ENCODE results near the gene OR4D9. TPM values are rescaled to one million over a fixed set of nuclear protein-coding genes. Genes with fewer than 3 reads are reported as not detected.
A peak's percentile ranks its signal among the peaks of the same experiment; 100 is the strongest.

The OR4D9 gene
- total RNA-seq, 1 experiment from 2014 or later: not detected

- DNase-seq (ENCODE audit: low spot score) (no peak), ATAC-seq (peak; percentile 0; the same call in 1 of the 2 replicates)
- Mint-ChIP-seq H3K27ac (no peak overlapping the region), H3K27me3 (ENCODE audit: low read depth) (peaks cover 7% of the 10 kb centered on the region), H3K36me3 (no peaks in the 10 kb centered on the region), H3K4me3 (peak overlapping the region; percentile 87), H3K4me1 (peaks cover 11% of the 10 kb centered on the region), H3K9me3 (no peaks in the 10 kb centered on the region)
- no peak for TF ChIP-seq JUN (CRISPR knock-in tag; IDR thresholded peaks at IDR 0.05)
- TF ChIP-seq ZSCAN18 (CRISPR knock-in tag; IDR thresholded peaks at IDR 0.05): no peak
- no peak for TF ChIP-seq ZMAT4 (CRISPR knock-in tag; IDR thresholded peaks at IDR 0.05)
- no peak for TF ChIP-seq MAX (CRISPR knock-in tag; IDR thresholded peaks at IDR 0.05)
- no peak for TF ChIP-seq SOX15 (CRISPR knock-in tag; IDR thresholded peaks at IDR 0.05)
- TF ChIP-seq JAZF1 (CRISPR knock-in tag; IDR thresholded peaks at IDR 0.05): no peak
- TF ChIP-seq ELF4 (CRISPR knock-in tag; IDR thresholded peaks at IDR 0.05; ENCODE audit: low read depth): no peak
- TF ChIP-seq ZBTB21 (CRISPR knock-in tag; IDR thresholded peaks at IDR 0.05; ENCODE audit: borderline replicate concordance): no peak
- TF ChIP-seq GRHL2 (CRISPR knock-in tag; IDR thresholded peaks at IDR 0.05; ENCODE audit: insufficient replicate concordance, severe bottlenecking): no peak
- no peak for TF ChIP-seq NR2C2 (CRISPR knock-in tag; IDR thresholded peaks at IDR 0.05)
- TF ChIP-seq IRF2 (CRISPR knock-in tag; IDR thresholded peaks at IDR 0.05; ENCODE audit: borderline replicate concordance, low read depth): no peak
- TF ChIP-seq EMX1 (CRISPR knock-in tag; IDR thresholded peaks at IDR 0.05): no peak
- TF ChIP-seq HMGXB4 (CRISPR knock-in tag; IDR thresholded peaks at IDR 0.05): no peak
- TF ChIP-seq AR (CRISPR knock-in tag; IDR thresholded peaks at IDR 0.05): no peak
- TF ChIP-seq CREB1 (CRISPR knock-in tag; IDR thresholded peaks at IDR 0.05): no peak
- TF ChIP-seq ETV6 (CRISPR knock-in tag; IDR thresholded peaks at IDR 0.05): no peak
- TF ChIP-seq KAT7 (CRISPR knock-in tag; IDR thresholded peaks at IDR 0.05; ENCODE audit: borderline replicate concordance): no peak
- TF ChIP-seq ZNF317 (CRISPR knock-in tag; IDR thresholded peaks at IDR 0.05; ENCODE audit: borderline replicate concordance, low read depth): no peak
- TF ChIP-seq RORB (CRISPR knock-in tag; IDR thresholded peaks at IDR 0.05): no peak
- ChIA-PET CTCF (interaction anchor here (1.2 kb wide), 1 partner anchor 8 kb away, joined by 3 read pairs; no protein-coding TSS in a partner anchor), POLR2A (interaction anchor here (1.3 to 1.6 kb wide), 2 partner anchors 56 to 109 kb away, joined by 5 to 13 read pairs; partner anchors contain the start of genes OSBP and PATL1)
Measured at GRCh38 chr11:59559886-59560285, 48.5 kb downstream of the OR4D9 start.

- peak; percentile 27 for ATAC-seq
- Mint-ChIP-seq H3K4me1 (peaks cover 11% of the 10 kb centered on the region), H3K27me3 (ENCODE audit: low read depth) (peaks cover 7% of the 10 kb centered on the region), H3K27ac (peak overlapping the region; percentile 84; the same call in 1 of the 2 replicates), H3K4me3 (peak overlapping the region; percentile 87), H3K36me3 (no peaks in the 10 kb centered on the region), H3K9me3 (no peaks in the 10 kb centered on the region)
- POLR2A ChIA-PET: interaction anchor here (1.3 to 1.6 kb wide), 2 partner anchors 55 to 109 kb away, joined by 5 to 13 read pairs; partner anchors contain the start of genes OSBP and PATL1
- peak; percentile 77 for DNase-seq (ENCODE audit: low spot score)
- CTCF ChIA-PET: interaction anchor here (0.8 to 1.2 kb wide), 5 partner anchors 8 to 502 kb away, joined by 3 to 6 read pairs (median 3); partner anchors contain the start of gene STX3
- peak; percentile 29; the same call in 1 of the 2 replicates for TF ChIP-seq SP1 (CRISPR knock-in tag; conservative IDR thresholded peaks at IDR 0.05)
- peak; percentile 29; the same call in 1 of the 2 replicates for TF ChIP-seq MYBL2 (CRISPR knock-in tag; IDR thresholded peaks at IDR 0.05)
- no peak for TF ChIP-seq NR3C1 (CRISPR knock-in tag; conservative IDR thresholded peaks at IDR 0.05; ENCODE audit: low read depth)
- TF ChIP-seq HMGA2 (CRISPR knock-in tag; IDR thresholded peaks at IDR 0.05): no peak
- no peak for TF ChIP-seq PRRX2 (CRISPR knock-in tag; IDR thresholded peaks at IDR 0.05)
- 0 out of 2 replicates have a peak, but pooled peaks have one; percentile 28 for TF ChIP-seq FOXP1 (CRISPR knock-in tag; IDR thresholded peaks at IDR 0.05; ENCODE audit: borderline replicate concordance)
- no peak for TF ChIP-seq KAT7 (CRISPR knock-in tag; IDR thresholded peaks at IDR 0.05; ENCODE audit: borderline replicate concordance)
- no peak; the same call in 1 of the 2 replicates for TF ChIP-seq ETV6 (CRISPR knock-in tag; IDR thresholded peaks at IDR 0.05)
- TF ChIP-seq CREB1 (CRISPR knock-in tag; IDR thresholded peaks at IDR 0.05): no peak
Measured at GRCh38 chr11:59560290-59560701, 49.0 kb downstream of the OR4D9 start.
